Activated T-cell treated with anti-CD3 and anti-CD28 coated beads, Interleukin-2, amount 50 U/mL, for 72 hours (primary cell): ENCODE data around the gene CCNI. TPM values are rescaled to one million over a fixed set of nuclear protein-coding genes. Genes with fewer than 3 reads are reported as not detected.
"Not testable (repeated sequence)": the region's sequence is repeated elsewhere in the genome, so short reads cannot be mapped to it uniquely, and the experiment has no call there.

Experiments
- ATAC-seq, 2 donors: fragments of 150-1000 bp; cut with Tn5 transposase; replicated peaks in 1 of 2; 2 replicates each; pipeline ENCODE4 v1.10.0; 2021; ENCODE audit warnings: moderate library complexity in 2 of 2, mild to moderate bottlenecking in 1 of 2
- DNase-seq, 2 donors: peaks; one replicate each; pipeline ENCODE4 v3.0.0; 2021 to 2022; ENCODE audit warnings: mixed read lengths in 1 of 2
- H3K27ac Mint-ChIP-seq: one replicate; pipeline ENCODE4 v1.8.0; 2022; ENCODE audit warnings: mild to moderate bottlenecking, moderate library complexity, mixed read lengths
- H3K27me3 Mint-ChIP-seq: one replicate; pipeline ENCODE4 v1.8.0; 2022; ENCODE audit warnings: low read depth, mixed read lengths
- H3K36me3 Mint-ChIP-seq, 2 donors: one replicate each; pipeline ENCODE4 v1.8.0; 2022; ENCODE audit warnings: mixed read lengths in 2 of 2, mild to moderate bottlenecking in 1 of 2; ENCODE audit not compliant: insufficient read depth in 2 of 2
- H3K4me1 Mint-ChIP-seq: one replicate; pipeline ENCODE4 v1.8.0; 2022; ENCODE audit warnings: low read depth, mixed read lengths
- H3K4me3 Mint-ChIP-seq, 2 donors: one replicate each; pipeline ENCODE4 v1.8.0; 2022; ENCODE audit warnings: mild to moderate bottlenecking in 2 of 2, mixed read lengths in 2 of 2, moderate library complexity in 2 of 2
- H3K9me3 Mint-ChIP-seq, 2 donors: one replicate each; pipeline ENCODE4 v1.8.0; 2022; ENCODE audit warnings: mixed read lengths in 2 of 2
- total RNA-seq, 2 donors: library from RNA; stranded (reverse); gene quantifications; one replicate each; pipeline ENCODE4 v1.2.3, GENCODE V29; 2022

CCNI gene
- total RNA-seq, 2 donors from 2014 or later = 301 to 343 TPM

DNA sequence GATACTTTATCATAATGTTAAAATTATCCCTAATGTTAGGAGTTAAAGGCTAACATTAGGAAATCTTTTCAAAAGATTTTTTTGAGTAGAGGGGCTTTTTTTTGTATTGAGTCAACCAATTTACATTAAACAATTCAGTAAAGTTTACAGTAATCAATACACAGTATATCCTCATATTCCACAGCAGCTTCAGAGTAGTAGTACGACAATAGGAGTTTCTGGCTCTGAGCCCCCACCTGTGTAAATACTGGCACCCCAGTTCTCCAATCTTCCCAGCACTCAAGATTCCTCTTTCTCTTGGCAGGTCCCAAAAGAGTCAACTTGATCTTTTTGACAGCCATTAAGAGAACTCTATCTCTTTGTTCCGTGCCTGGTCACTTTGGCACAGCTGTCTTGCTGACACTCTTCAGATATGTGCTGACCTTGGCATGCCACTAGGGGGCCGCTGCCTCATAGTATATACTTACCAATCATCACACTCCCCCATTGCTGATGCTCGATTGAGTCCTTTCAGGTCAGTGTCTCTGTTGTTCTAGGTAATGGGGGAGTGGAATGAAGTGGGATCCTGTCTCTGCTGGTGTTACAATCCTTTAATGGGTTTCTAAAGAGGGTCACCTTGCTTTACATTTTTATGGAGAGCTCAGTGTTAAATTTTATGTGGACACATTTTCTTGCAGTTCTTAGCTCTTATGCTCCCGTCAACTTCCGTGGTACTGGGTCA is 19.5 kb upstream of the CCNI start:
- DNase-seq (peak; percentile 77 to 78), ATAC-seq (peak; percentile 99 to 100)
- Mint-ChIP-seq H3K9me3 (no peaks in the 10 kb centered on the region), H3K36me3 (no peaks in the 10 kb centered on the region), H3K27ac (no peak overlapping the region), H3K27me3 (no peaks in the 10 kb centered on the region), H3K4me3 (no peak overlapping the region), H3K4me1 (peaks cover 9% of the 10 kb centered on the region)

DNA sequence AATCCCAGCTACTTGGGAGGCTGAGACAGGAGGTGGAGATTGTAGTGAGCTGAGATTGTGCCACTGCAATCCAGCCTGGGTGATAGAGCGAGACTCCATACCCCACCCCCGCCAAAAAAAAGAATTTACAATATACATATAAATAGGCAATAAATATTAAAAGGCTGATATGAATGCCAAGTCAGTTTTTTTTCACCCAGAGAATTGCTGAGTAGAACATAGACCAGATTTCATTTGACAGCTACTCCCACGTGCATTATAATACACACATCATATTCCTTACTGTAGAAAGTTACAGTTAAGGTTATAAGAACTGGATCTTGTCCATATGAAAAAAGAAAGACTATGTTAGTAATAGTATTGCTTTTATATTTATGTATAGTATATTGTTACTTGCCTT is 18.7 kb upstream of the CCNI start:
- Mint-ChIP-seq H3K4me1 (peaks cover 6% of the 10 kb centered on the region), H3K27me3 (no peaks in the 10 kb centered on the region), H3K36me3 (no peaks in the 10 kb centered on the region), H3K4me3 (no peak overlapping the region), H3K27ac (no peak overlapping the region), H3K9me3 (no peaks in the 10 kb centered on the region)
- ATAC-seq (no peak), DNase-seq (no peak)

DNA sequence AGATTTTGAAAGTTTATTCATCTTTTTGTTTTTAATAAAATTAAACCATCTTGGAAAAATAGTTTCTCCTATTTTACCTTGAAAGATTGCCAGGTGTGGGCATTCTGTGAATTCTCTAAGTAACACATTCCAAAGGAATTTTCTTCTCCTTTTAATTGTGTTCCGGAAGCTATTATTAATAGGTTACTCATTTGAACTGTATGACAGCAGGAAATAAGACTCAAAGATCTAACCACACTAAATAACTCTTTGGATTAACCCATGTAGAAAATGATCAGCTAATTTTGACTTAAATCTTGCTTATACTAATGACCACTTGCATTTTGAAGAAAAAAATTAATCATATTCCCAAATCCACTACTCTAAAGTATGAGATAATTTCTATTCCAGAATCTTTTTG is 17.6 kb upstream of the CCNI start:
- Mint-ChIP-seq H3K4me3 (no peak overlapping the region), H3K9me3 (no peaks in the 10 kb centered on the region), H3K4me1 (peaks cover 6% of the 10 kb centered on the region), H3K36me3 (no peaks in the 10 kb centered on the region), H3K27ac (no peak overlapping the region), H3K27me3 (no peaks in the 10 kb centered on the region)
- DNase-seq (no peak), ATAC-seq (no peak)

DNA sequence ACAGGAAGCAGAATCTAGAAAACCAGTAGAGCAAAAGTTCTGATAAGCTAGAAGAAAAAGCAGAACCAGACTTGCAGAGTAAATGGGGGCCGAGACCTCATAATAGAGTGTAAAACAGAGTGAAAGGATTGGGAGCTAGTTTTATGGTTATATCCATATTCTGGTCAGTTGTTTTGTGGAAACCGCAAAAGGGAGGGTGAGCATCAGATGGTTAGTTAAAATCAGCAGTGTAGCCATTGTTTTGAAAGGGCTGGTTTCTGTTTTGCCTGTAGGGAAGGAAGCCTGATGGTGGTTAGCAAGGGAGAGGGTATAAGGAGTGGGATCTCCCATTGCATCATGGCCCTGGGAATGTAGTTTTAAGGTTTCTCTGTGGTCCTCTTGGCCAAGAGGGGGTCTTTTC is 17.2 kb upstream of the CCNI start:
- Mint-ChIP-seq H3K27me3 (no peaks in the 10 kb centered on the region), H3K27ac (peak overlapping the region; percentile 6), H3K4me3 (no peak overlapping the region), H3K9me3 (no peaks in the 10 kb centered on the region), H3K4me1 (peaks cover 6% of the 10 kb centered on the region), H3K36me3 (no peaks in the 10 kb centered on the region)
- DNase-seq (no peak), ATAC-seq (no peak)

DNA sequence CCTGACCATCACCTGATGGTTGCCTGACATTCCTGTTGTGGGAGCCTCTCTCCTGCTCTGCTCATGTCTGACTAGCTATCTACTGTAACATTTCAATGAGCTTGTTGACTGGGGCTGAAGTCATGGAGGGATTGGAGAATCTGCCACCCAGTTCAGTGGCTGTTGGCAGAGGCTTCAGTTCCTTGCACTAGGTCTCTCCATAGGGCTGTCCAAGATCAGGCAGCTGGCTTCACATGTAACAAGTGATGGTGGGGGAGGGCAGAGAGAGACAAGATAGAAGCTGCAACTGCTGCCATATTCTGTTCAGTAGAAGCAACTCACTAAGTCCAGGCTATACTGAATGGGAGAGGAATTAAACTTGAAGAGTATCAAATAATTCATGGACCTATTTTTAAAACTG is 14.1 kb upstream of the CCNI start:
- H3K27me3 Mint-ChIP-seq = no peaks in the 10 kb centered on the region
- H3K27ac Mint-ChIP-seq = no peak overlapping the region
- no peaks in the 10 kb centered on the region for H3K4me1 Mint-ChIP-seq
- H3K36me3 Mint-ChIP-seq = peaks cover 0 to 2% of the 10 kb centered on the region in 2 donors
- H3K9me3 Mint-ChIP-seq = no peaks in the 10 kb centered on the region
- no peak for ATAC-seq
- no peak for DNase-seq
- H3K4me3 Mint-ChIP-seq = no peak overlapping the region

DNA sequence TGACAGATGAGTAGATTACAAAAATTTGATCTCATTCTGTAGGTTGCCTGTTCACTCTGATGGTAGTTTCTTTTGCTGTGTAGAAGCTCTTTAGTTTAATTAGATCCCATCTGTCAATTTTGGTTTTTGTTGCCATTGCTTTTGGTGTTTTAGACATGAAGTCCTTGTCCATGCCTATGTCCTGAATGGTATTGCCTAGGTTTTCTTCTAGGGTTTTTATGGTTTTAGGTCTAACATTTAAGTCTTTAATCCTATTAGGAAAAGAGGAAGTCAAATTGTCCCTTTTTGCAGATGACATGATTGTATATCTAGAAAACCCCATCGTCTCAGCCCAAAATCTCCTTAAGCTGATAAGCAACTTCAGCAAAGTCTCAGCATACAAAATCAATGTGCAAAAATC is 11.2 kb upstream of the CCNI start:
- not testable (repeated sequence) for H3K9me3 Mint-ChIP-seq, DNase-seq, ATAC-seq, H3K27ac Mint-ChIP-seq, H3K4me3 Mint-ChIP-seq, H3K36me3 Mint-ChIP-seq, H3K27me3 Mint-ChIP-seq
- H3K4me1 Mint-ChIP-seq = peaks cover 10% of the 10 kb centered on the region

DNA sequence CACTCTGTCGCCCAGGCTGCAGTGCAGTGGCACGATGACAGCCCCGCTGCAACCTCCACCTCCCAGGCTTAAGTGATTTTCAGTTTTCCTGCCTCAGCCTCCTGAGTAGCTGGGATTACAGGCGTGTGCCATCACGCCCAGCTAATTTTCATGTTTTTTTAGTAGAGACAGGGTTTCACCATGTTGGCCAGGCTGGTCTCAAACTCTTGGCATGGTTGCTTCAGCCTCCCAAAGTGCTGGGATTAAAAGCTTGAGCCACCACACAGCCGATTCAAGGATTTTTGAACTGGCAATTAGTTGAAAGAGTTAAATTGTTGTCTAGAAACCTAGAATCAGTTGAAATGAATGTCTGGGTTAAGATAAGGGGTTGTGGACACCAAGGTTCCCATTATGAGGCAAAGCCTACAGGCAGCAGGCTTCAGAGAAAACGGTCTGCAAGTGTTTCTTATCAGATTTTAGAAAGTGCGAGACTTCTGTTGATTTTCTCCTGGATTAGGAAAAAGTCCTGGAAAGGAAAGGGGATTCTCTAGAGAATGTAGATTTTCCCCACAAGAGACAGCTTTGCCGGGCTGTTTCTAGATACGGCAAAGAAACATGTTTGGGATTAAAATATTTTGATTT is 8.3 kb upstream of the CCNI start:
- Mint-ChIP-seq H3K27ac (no peak overlapping the region), H3K27me3 (no peaks in the 10 kb centered on the region), H3K36me3 (peaks cover 2% of the 10 kb centered on the region in 2 donors), H3K9me3 (no peaks in the 10 kb centered on the region), H3K4me1 (peaks cover 21% of the 10 kb centered on the region), H3K4me3 (no peak overlapping the region)
- no peak for DNase-seq
- no peak for ATAC-seq

DNA sequence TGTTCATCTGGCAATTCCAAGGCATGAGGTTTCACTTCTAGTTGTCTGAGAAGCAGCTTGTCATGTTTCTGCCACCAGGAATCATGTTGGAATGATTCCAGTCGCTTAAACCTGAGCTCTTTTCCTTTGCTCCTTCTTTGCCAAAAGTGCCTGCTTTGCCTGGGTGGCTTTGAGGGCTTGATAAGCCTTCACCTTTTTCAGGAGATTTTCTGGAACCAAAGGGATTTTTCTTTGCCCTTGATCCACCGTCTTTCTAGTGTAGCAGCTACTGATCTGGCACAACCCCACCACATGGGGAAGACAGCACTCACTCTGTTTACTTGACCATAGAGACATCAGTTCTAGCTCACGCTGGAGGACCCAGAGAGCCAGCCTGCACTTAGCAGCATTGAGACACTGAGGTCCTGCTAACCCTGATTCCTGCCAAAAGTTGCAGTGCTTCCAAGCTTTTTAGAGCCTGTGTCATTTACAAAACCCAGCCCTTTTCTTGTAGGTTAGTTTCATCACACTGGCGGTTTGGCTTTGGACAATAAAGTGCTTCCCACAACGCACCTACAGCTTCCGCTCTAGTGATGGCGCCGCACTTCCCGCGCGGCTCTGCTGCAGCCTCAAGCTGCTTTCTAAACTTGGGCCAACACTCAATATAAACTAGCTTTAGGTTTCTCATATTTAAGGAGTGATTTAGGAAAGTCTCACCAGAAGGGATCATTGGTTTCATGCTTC is 7.3 kb upstream of the CCNI start:
- Mint-ChIP-seq H3K27me3 (no peaks in the 10 kb centered on the region), H3K4me1 (peaks cover 27% of the 10 kb centered on the region)

DNA sequence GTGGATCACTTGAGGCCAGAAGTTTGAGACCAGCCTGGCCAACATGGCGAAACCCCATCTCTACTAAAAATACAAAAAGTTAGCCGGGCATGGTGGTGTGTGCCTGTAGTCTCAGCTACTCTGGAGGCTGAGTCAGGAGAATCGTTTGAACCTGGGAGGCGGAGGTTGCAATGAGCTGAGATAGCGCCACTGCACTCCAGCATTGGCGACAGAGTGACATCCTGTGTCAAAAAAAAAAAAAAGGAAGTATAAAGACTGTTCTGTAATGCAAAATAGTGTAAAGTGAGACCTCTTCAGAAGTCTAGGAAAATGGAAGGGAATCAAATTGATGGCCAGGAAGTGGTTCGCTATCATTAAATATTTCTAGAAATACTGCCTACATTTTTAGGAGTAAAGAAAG is 5.0 kb upstream of the CCNI start:
- H3K4me3 Mint-ChIP-seq = peak overlapping the region; percentile 23 to 52
- peak in 1 of 2 donors; percentile 9 for DNase-seq
- H3K4me1 Mint-ChIP-seq = peaks cover 46% of the 10 kb centered on the region
- not testable (repeated sequence) for H3K27me3 Mint-ChIP-seq, H3K9me3 Mint-ChIP-seq, H3K36me3 Mint-ChIP-seq, ATAC-seq
- peak overlapping the region; percentile 46 for H3K27ac Mint-ChIP-seq

More for the DNA sequence above, 7.3 kb upstream of the CCNI start:
- no peaks in the 10 kb centered on the region for H3K9me3 Mint-ChIP-seq
- peaks cover 2% of the 10 kb centered on the region in 2 donors for H3K36me3 Mint-ChIP-seq
- H3K4me3 Mint-ChIP-seq = no peak overlapping the region
- ATAC-seq = no peak
- no peak for DNase-seq
- H3K27ac Mint-ChIP-seq = no peak overlapping the region

DNA sequence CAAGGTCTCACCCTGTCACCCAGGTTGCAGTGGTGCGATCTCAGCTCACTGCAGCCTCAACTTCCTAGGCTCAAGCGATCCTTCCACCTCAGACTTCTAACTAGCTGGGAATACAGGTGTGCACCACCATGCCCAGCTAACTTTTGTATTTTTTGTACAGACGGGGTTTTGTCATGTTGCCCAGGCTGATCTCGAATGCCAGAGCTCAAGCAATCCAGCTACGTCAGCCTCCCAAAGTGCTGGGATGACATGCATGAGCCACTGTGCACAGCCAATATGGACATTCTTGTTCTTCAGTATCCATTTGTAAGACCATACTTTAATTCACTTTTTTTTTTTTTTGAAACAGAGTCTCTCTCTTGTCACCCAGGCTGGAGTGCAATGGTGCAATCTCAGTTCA is 3.5 kb upstream of the CCNI start:
- peaks cover 0 to 4% of the 10 kb centered on the region in 2 donors for H3K36me3 Mint-ChIP-seq
- H3K9me3 Mint-ChIP-seq = no peaks in the 10 kb centered on the region
- DNase-seq = no peak
- H3K4me1 Mint-ChIP-seq = peaks cover 46% of the 10 kb centered on the region
- H3K27ac Mint-ChIP-seq = no peak overlapping the region
- no peak overlapping the region for H3K4me3 Mint-ChIP-seq
- no peaks in the 10 kb centered on the region for H3K27me3 Mint-ChIP-seq
- no peak for ATAC-seq

DNA sequence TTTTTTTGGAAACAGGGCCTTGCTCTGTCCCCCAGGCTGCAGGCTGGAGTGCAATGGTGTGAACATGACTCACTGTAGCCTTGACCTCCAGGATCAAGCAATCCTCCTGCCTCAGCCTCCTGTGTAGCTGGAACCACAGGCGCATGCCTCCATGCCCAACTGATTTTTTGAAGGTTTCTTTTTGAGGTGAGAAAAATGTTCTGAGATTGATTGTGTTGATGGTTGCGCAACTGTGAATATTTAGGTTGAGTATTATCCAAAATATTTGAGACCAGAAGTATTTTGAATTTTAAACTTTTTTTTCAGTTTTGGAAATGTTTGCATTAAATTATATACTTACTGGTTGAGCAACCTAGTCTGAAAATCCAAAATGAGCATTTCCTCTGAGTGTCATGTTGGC is 2.6 kb upstream of the CCNI start:
- DNase-seq (no peak), ATAC-seq (no peak)
- H3K9me3 Mint-ChIP-seq = no peaks in the 10 kb centered on the region
- H3K4me3 Mint-ChIP-seq = no peak overlapping the region
- peaks cover 39% of the 10 kb centered on the region for H3K4me1 Mint-ChIP-seq
- H3K27ac Mint-ChIP-seq = no peak overlapping the region
- peaks cover 0 to 2% of the 10 kb centered on the region in 2 donors for H3K36me3 Mint-ChIP-seq
- no peaks in the 10 kb centered on the region for H3K27me3 Mint-ChIP-seq

DNA sequence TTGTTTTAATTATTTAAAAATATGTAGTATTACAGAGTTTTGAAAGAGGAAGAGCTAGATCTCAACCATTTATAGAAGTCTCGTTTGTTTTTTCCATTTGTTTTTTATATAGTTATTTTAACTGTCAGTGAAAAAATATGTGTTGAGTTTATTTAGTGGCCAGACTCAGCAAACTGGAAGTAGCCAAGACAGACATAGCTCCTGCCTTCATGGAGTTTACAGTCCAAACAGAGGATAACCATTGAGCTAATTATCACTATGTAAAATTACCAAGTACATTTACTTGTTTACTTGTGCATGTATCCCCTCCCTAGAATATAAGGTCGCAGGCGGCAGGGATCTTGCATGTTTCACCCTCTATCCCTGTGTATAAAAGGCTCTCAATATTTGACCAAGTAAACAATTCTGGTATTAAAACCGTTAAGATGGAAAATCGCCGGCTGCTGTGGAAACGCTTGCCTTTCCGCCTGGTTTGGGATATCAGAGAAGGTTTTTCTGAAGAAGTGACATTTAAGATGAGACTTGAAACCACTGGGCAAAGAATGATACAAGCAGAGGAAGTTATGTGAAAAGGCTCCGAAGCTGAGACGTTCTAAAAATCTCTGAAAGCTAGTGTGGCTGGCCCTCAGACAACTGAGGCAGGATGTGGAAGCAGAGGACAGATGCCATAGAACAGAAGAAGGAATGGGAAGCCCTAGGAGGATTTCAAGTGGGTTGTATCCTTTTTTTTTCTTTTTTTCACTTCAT is 1.3 kb upstream of the CCNI start:
- H3K9me3 Mint-ChIP-seq = no peaks in the 10 kb centered on the region
- DNase-seq (peak in 1 of 2 donors; percentile 2), ATAC-seq (no peak)
- no peak overlapping the region for H3K4me3 Mint-ChIP-seq
- H3K27ac Mint-ChIP-seq = peak overlapping the region; percentile 98
- H3K4me1 Mint-ChIP-seq = peaks cover 36% of the 10 kb centered on the region
- H3K27me3 Mint-ChIP-seq = no peaks in the 10 kb centered on the region
- peaks cover 0 to 2% of the 10 kb centered on the region in 2 donors for H3K36me3 Mint-ChIP-seq
